Measurements from ENCODE around the gene SMIM10L1.

Gene SMIM10L1

DNA sequence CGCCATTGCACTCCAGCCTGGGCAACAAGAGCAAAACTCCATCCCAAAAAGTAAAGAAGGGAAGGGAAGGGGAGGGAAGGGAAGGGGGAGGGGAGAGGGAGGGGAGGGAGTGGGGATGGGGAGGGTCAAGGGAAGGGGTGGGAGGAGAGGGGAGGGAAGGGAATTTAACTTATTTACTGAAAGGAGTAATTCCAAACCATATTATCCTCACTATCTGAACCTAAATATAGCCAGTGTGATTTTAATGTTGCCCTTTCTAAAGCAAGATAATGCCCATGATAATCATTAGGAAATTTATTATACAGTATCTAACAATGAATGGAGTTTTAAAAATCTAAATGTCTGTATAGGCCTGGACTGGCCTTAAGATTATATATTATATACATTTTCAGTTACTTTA is 7.3 kb downstream of the SMIM10L1 start:
- Histone ChIP-seq H3K27me3 (no peaks in the 10 kb centered on the region), H3K4me3 (no peak overlapping the region), H3K4me1 (peaks cover 0 to 3% (median 0%) of the 10 kb centered on the region in 4 donors), H3K9me3 (no peaks in the 10 kb centered on the region), H3K36me3 (no peaks in the 10 kb centered on the region), H3K27ac (no peak overlapping the region)
- TF ChIP-seq CTCF (IDR thresholded peaks at IDR 0.05) = no peak
- intact Hi-C loops (cut with DNase I; ENCODE audit: low total_unique reads) = no loop called here
- no peak for DNase-seq

DNA sequence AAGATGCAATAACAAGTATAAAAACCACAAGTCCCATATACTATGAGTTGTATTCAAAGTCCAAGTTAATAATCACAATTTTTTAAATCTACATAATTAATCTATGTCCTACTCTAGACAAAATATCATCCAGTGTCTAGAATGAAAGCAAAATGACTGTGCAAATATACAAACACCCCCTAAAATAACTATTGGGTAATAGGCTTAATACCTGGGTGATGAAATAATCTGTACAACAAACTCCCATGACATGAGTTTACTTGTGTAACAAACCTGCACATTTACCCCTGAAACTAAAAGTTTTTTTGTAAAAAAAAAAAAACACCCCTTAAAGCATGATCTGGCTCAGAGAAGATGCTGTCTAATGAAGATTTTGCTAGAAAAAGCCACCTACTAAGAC is 11.5 kb downstream of the SMIM10L1 start:
- no peaks in the 10 kb centered on the region for H3K27me3 ChIP-seq
- TF ChIP-seq CTCF (IDR thresholded peaks at IDR 0.05) = no peak
- no peak overlapping the region for H3K27ac ChIP-seq
- no peaks in the 10 kb centered on the region for H3K4me1 ChIP-seq
- H3K4me3 ChIP-seq = no peak overlapping the region
- intact Hi-C loops (cut with DNase I; ENCODE audit: low total_unique reads) = no loop called here
- no peak for DNase-seq
- H3K36me3 ChIP-seq = no peaks in the 10 kb centered on the region
- no peaks in the 10 kb centered on the region for H3K9me3 ChIP-seq

DNA sequence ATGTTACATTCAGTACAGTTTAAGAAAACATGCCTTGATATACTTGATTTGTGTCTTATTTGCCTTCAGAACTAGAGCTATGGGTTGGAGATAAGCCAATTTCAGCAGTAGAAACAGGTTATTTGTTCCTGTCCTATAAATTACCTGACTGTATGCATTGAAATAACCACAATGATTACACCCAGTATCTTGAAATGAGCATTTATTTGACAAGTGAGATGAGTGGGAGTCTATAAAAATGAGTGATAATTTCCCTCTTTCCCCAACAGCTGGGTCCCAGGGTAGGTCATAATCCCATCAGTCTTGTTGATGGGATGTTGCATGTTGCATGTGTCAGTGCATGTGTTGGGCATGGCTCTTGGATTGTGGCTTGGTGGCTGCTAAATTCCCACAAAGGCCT is 12.0 kb downstream of the SMIM10L1 start:
- H3K27ac ChIP-seq = no peak overlapping the region
- intact Hi-C loops (cut with DNase I; ENCODE audit: low total_unique reads) = no loop called here
- H3K27me3 ChIP-seq = no peaks in the 10 kb centered on the region

GRCh38 chr12:11186837-11187236 is 15.8 kb downstream of the SMIM10L1 start, which contains the start of gene TAS2R42:
Gene TAS2R42 (minus strand): TSS chr12:11186937. CDS start chr12:11186937, 0 bp downstream.
- no peaks in the 10 kb centered on the region for H3K27me3 ChIP-seq
- H3K27ac ChIP-seq = no peak within 1 kb of the TSS
- H3K36me3 ChIP-seq = no peaks in the 10 kb centered on the region
- DNase-seq = no peak
- no peak for TF ChIP-seq CTCF (IDR thresholded peaks at IDR 0.05)
- intact Hi-C loops (cut with DNase I; ENCODE audit: low total_unique reads) = no loop called here
- no peaks in the 10 kb centered on the region for H3K9me3 ChIP-seq
- H3K4me3 ChIP-seq = no peak within 1 kb of the TSS
- H3K4me1 ChIP-seq = no peaks in the 10 kb centered on the region

More for the DNA sequence above, 12.0 kb downstream of the SMIM10L1 start:
- Histone ChIP-seq H3K4me1 (no peaks in the 10 kb centered on the region), H3K9me3 (no peaks in the 10 kb centered on the region), H3K36me3 (no peaks in the 10 kb centered on the region), H3K4me3 (no peak overlapping the region)
- TF ChIP-seq CTCF (IDR thresholded peaks at IDR 0.05) = no peak
- no peak for DNase-seq

DNA sequence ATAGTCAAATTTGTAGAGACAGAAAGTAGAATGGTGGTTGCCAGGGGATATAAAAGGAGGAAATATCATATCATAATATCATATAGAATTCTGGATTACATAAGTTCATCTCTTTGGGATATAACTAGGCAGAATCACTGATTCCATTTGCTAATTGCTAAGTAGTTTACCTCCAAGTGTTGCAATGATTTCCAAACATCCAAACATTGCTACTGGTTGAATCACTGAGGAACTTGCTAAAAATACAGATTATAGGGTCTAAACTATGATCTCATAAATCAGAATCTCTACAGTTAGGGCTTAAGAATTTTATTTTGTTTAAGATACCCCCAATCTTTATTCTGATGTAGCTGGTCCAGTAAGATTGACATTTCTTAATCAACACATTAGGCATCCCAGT is 31.8 kb downstream of the SMIM10L1 start:
- H3K27ac ChIP-seq = no peak overlapping the region
- H3K9me3 ChIP-seq = no peaks in the 10 kb centered on the region
- no peaks in the 10 kb centered on the region for H3K27me3 ChIP-seq
- no peaks in the 10 kb centered on the region for H3K36me3 ChIP-seq
- no peak for DNase-seq
- no peaks in the 10 kb centered on the region for H3K4me1 ChIP-seq
- TF ChIP-seq CTCF (IDR thresholded peaks at IDR 0.05) = no peak
- intact Hi-C loops (cut with DNase I; ENCODE audit: low total_unique reads) = loop anchor here (5.0 kb wide), 1 partner anchor 431 kb away; no protein-coding TSS in a partner anchor
- no peak overlapping the region for H3K4me3 ChIP-seq

DNA sequence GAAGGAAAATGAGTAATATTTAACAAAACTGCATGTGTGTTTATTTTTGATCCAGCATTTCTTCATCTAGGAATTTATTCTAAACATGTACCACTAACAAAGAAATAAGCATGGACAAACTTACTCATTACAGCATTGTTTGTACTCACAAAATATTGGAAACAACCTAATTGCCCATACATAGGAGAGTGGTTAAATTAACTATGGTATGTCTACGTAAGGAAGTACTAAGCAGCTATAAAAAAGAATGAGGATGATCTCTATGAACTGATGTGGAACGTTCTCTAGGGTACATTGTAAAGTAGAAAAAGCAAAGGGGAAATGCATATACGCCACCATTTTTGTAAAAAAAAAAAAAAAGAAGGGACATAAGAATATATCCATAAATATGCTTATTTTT is 33.2 kb downstream of the SMIM10L1 start:
- TF ChIP-seq CTCF (IDR thresholded peaks at IDR 0.05) = no peak
- Histone ChIP-seq H3K36me3 (no peaks in the 10 kb centered on the region), H3K27ac (no peak overlapping the region), H3K27me3 (no peaks in the 10 kb centered on the region), H3K4me3 (no peak overlapping the region), H3K9me3 (no peaks in the 10 kb centered on the region), H3K4me1 (no peaks in the 10 kb centered on the region)
- intact Hi-C loops (cut with DNase I; ENCODE audit: low total_unique reads) = loop anchor here (5.0 kb wide), 1 partner anchor 432 kb away; no protein-coding TSS in a partner anchor
- no peak for DNase-seq
